ES-I3 (cell line): ENCODE measurements around the gene NID1.

Experiments used
- H3K36me3 ChIP-seq: 2 replicates; pipeline ENCODE4 v1.6.1; 2013; ENCODE audit warnings: mild to moderate bottlenecking, low read length, control low read depth, moderate library complexity; ENCODE audit not compliant: insufficient read depth
- H3K4me1 ChIP-seq: 2 replicates; pipeline ENCODE4 v1.6.1; 2013; ENCODE audit warnings: mild to moderate bottlenecking, control low read depth, low read length; ENCODE audit not compliant: insufficient read depth
- H3K9ac ChIP-seq: 2 replicates; pipeline ENCODE4 v1.6.1; 2013; ENCODE audit warnings: low read depth, mild to moderate bottlenecking, low read length, moderate library complexity
- H3K9me3 ChIP-seq: 2 replicates; pipeline ENCODE4 v1.6.1; 2013; ENCODE audit warnings: mild to moderate bottlenecking, low read length, moderate library complexity; ENCODE audit not compliant: control insufficient read depth, insufficient read depth

NID1 gene

GRCh38 chr1:235996048-235996785 lies 68.7 kb downstream of the NID1 start:
- Histone ChIP-seq H3K9me3 (no peaks in the 10 kb centered on the region), H3K36me3 (no peaks in the 10 kb centered on the region), H3K4me1 (peaks cover 10% of the 10 kb centered on the region), H3K9ac (no peak overlapping the region)

DNA sequence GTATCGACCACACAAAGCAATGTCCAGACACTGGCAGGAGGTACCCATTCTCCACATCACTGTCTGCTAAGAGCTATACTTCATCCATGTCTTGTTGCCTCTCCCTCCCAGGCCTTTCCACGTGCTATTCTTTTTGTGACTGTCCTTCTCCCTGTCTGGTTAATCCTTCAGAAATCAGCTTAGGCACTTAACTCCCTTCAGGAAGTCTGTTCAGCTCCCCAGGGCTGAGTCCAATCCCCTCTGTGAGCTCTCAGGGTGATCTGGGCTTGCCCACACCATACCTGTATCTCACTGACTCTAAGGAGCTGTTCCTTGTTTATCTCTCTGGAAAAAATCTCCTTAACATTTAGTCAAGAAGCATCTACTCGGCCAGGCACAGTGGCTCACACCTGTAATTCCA lies 69.4 kb downstream of the NID1 start:
- H3K9me3 ChIP-seq, result no peaks in the 10 kb centered on the region; the same call in 1 of the 2 replicates
- no peak overlapping the region for H3K9ac ChIP-seq
- no peaks in the 10 kb centered on the region for H3K36me3 ChIP-seq
- peaks cover 10% of the 10 kb centered on the region for H3K4me1 ChIP-seq

- no peak overlapping the region for H3K9ac ChIP-seq
- no peaks in the 10 kb centered on the region; the same call in 1 of the 2 replicates for H3K4me1 ChIP-seq
- peaks cover 14% of the 10 kb centered on the region for H3K9me3 ChIP-seq
- no peaks in the 10 kb centered on the region for H3K36me3 ChIP-seq
Observed at GRCh38 chr1:235993652-235994051, 71.2 kb downstream of the NID1 start.

- H3K9ac ChIP-seq, result no peak overlapping the region
- H3K4me1 ChIP-seq, result no peaks in the 10 kb centered on the region
- peaks cover 14% of the 10 kb centered on the region for H3K9me3 ChIP-seq
- no peaks in the 10 kb centered on the region for H3K36me3 ChIP-seq
Observed at GRCh38 chr1:235992868-235993267, 72.0 kb downstream of the NID1 start.

DNA sequence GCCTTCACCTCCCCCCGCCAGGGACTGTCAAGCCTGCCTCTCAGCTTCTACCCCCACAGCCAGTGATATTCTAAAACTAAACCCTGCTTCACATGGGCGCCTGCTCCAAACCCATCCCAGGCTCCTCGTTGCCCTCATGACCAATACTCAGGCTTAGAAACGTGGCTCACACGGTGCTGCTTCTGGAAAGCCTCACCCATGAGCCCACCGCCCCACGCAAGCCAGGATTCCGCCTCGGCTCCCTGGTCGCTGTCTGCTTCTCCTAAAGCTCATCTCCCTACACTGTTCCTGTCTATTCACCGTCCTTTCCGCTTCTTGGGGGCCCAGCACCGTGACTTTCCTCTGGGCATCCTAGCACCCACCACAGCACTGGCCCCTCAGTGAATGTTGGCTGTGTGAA lies 72.5 kb downstream of the NID1 start:
- no peak overlapping the region for H3K9ac ChIP-seq
- H3K9me3 ChIP-seq, result peaks cover 14% of the 10 kb centered on the region
- H3K36me3 ChIP-seq, result no peaks in the 10 kb centered on the region
- H3K4me1 ChIP-seq, result no peaks in the 10 kb centered on the region

GRCh38 chr1:235990330-235990795 lies 74.5 kb downstream of the NID1 start:
- H3K4me1 ChIP-seq, result no peaks in the 10 kb centered on the region

GRCh38 chr1:235989105-235989504 lies 75.8 kb downstream of the NID1 start:
- Histone ChIP-seq H3K36me3 (no peaks in the 10 kb centered on the region; the same call in 1 of the 2 replicates), H3K9ac (no peak overlapping the region), H3K4me1 (peaks cover 6% of the 10 kb centered on the region; the same call in 1 of the 2 replicates), H3K9me3 (peaks cover 14% of the 10 kb centered on the region)

More at GRCh38 chr1:235990330-235990795, 74.5 kb downstream of the NID1 start:
- H3K36me3 ChIP-seq, result no peaks in the 10 kb centered on the region
- peaks cover 14% of the 10 kb centered on the region for H3K9me3 ChIP-seq
- no peak overlapping the region for H3K9ac ChIP-seq

GRCh38 chr1:235986869-235987268 lies 78.0 kb downstream of the NID1 start:
- Histone ChIP-seq H3K9ac (no peak overlapping the region), H3K9me3 (peaks cover 14% of the 10 kb centered on the region), H3K36me3 (no peaks in the 10 kb centered on the region; the same call in 1 of the 2 replicates), H3K4me1 (peaks cover 6% of the 10 kb centered on the region; the same call in 1 of the 2 replicates)

GRCh38 chr1:235984041-235984825 lies 80.7 kb downstream of the NID1 start:
- Histone ChIP-seq H3K9ac (no peak overlapping the region), H3K36me3 (no peaks in the 10 kb centered on the region; the same call in none of the 2 replicates), H3K4me1 (peaks cover 6% of the 10 kb centered on the region; the same call in 1 of the 2 replicates), H3K9me3 (peaks cover 3% of the 10 kb centered on the region; the same call in 1 of the 2 replicates)

DNA sequence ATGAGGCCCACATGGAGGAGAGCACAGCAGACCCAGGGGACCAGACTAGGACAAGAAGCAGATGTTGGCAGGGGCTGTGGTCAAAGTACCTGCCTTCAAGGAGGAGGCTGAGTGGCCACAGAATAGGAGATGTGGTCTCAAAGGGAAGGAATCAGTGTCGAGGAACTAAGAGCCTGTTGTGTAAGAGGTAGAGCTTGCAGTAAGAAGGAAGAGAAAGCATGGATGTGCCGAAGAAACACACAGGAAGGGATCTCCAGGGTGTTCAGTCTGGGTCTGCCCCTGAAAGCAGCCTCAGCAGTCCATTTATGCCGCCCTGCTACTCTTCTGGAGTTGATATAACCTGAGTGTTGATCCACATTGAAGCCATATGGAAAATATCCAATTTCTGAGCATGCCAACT lies 83.9 kb downstream of the NID1 start:
- Histone ChIP-seq H3K9me3 (peaks cover 19% of the 10 kb centered on the region), H3K4me1 (peaks cover 6% of the 10 kb centered on the region; the same call in 1 of the 2 replicates), H3K36me3 (peaks cover 12% of the 10 kb centered on the region), H3K9ac (no peak overlapping the region)

DNA sequence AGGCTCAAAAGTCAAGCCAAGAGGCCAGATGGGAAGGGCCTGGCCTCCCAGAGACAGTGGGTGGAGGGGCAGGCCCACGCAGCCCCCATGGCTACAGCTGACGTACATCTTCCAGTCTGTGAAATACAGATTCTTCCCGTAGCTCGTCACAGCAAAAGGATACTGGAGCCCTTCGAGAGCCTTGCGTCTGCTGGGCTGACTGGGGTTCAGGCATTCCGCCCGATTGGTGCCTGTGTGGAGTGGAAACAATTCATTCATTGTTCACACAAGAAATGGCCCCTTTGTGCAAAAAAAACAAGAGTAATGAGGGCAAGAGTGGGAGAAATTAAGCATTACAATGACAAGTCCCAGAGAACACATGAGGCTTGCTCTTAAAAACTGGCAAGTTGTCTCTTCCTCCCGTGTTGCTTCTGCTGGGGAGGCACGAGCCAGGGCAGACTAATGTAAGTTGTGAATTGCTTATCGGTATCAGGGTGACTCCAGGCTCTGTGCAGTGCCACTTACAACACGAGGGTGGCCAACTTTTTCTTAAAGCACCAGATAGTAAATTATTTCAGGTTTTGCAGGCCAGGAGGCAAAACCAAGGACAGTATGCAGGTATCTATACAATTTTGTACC lies 85.1 kb downstream of the NID1 start:
- Histone ChIP-seq H3K9ac (no peak overlapping the region), H3K4me1 (peaks cover 6% of the 10 kb centered on the region; the same call in 1 of the 2 replicates), H3K36me3 (peaks cover 12% of the 10 kb centered on the region), H3K9me3 (peaks cover 19% of the 10 kb centered on the region)

DNA sequence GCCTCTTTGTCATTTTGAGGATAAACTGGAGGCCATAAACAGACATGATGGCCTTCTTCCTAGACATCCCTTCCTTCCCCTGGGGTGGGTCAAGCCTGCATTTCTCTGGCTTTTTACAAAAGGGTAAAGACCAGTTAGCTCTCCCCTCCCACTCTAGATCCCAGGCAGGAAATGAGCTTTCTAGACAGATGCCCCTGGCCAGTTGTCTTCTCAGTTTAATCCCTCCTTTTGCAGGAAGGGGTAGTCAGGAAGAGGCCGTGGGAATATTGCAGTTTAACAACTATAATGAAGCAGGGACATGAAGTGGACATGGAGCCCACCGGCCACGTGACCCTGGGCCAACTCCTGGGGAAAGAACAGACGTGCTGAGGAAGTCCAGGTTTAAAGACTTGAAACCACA lies 85.7 kb downstream of the NID1 start:
- peaks cover 19% of the 10 kb centered on the region for H3K9me3 ChIP-seq
- no peak overlapping the region for H3K9ac ChIP-seq
- peaks cover 12% of the 10 kb centered on the region for H3K36me3 ChIP-seq
- H3K4me1 ChIP-seq, result 0 out of 2 replicates have a peak, but pooled peaks cover under 1% of the 10 kb centered on the region

GRCh38 chr1:235976490-235976889 lies 88.4 kb downstream of the NID1 start:
- H3K9me3 ChIP-seq, result peaks cover 19% of the 10 kb centered on the region
- no peak overlapping the region for H3K9ac ChIP-seq
- H3K4me1 ChIP-seq, result no peaks in the 10 kb centered on the region
- peaks cover 12% of the 10 kb centered on the region for H3K36me3 ChIP-seq

DNA sequence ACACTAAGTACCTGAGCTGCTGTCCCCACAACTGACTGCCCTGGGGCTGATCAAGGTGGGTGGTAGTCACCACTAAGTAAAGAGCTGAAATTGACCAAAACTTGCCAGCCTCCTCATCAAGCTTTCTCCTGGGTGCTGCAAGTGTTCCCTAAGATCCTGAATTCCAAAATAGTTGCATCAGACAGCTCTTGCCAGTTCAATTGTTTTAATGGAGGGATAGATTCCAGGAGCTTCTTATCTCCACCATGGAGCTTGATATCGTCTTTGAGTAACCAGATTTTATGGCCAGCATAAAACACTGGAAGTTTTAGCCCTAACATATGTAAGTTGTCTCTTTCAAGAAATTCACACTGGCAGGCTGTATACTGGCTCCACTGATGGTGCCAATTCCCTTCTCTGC lies 90.3 kb downstream of the NID1 start:
- H3K4me1 ChIP-seq, result no peaks in the 10 kb centered on the region
- peaks cover 12% of the 10 kb centered on the region for H3K36me3 ChIP-seq
- H3K9ac ChIP-seq, result no peak overlapping the region
- H3K9me3 ChIP-seq, result peaks cover 19% of the 10 kb centered on the region
